Measurements from ENCODE around the gene DHX30. TPM values are rescaled to one million over a fixed set of nuclear protein-coding genes. Genes with fewer than 3 reads are reported as not detected.

The DHX30 gene
- total RNA-seq, 1 experiment from 2014 or later, result 75.4 TPM

DNA sequence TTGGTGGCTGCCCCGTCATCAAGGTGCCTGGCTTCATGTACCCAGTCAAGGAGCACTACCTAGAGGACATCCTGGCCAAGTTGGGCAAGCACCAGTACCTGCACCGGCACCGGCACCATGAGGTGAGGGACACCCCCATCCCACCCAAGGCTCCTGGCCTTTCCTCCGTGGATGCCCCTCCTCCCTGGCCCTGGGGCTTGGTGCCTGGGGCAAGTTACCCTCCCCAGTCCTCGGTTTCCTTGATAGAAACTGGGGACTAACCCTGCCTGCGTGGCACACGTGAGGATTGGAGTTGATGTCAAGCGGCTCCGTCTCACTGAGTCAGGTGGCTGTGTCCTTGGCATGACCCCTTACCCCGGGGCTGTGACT, 43.9 kb downstream of the DHX30 start:
- no peaks in the 10 kb centered on the region for H3K9me3 Mint-ChIP-seq (ENCODE audit: low read depth, unreplicated experiment)
- H3K27ac Mint-ChIP-seq (ENCODE audit: unreplicated experiment), result no peak overlapping the region
- CTCF ChIA-PET, result no interaction called here
- H3K27me3 Mint-ChIP-seq (ENCODE audit: unreplicated experiment), result no peaks in the 10 kb centered on the region
- H3K36me3 Mint-ChIP-seq (ENCODE audit: insufficient read depth, unreplicated experiment), result peaks cover 79% of the 10 kb centered on the region
- DNase-seq, result no peak
- no peak for TF ChIP-seq CTCF (IDR thresholded peaks at IDR 0.05; ENCODE audit: unreplicated experiment)
- no peak overlapping the region for H3K4me3 Mint-ChIP-seq (ENCODE audit: low read depth, unreplicated experiment)
- no TSS peak for BruUV-seq (replicated peaks)
- intact Hi-C loops (cut with micrococcal nuclease; ENCODE audit: unreplicated experiment), result no loop called here
- H3K4me1 Mint-ChIP-seq (ENCODE audit: low read depth, unreplicated experiment), result no peaks in the 10 kb centered on the region

DNA sequence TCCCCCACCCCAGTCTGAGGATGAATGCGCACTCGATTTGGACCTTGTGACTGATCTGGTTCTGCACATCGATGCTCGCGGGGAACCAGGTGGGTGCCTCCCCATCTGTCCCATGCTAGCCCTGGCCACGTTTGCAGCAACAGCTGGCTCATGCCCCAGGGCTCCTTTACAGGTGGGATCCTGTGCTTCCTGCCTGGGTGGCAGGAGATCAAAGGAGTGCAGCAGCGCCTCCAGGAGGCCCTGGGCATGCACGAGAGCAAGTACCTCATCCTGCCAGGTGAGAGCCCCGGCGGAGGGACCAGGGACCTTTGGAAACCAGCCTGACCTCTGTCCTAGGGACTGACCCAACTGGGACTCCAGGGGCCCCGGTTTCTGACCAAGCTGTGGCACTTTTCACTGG, 44.3 kb downstream of the DHX30 start:
- H3K4me1 Mint-ChIP-seq (ENCODE audit: low read depth, unreplicated experiment), result no peaks in the 10 kb centered on the region
- H3K9me3 Mint-ChIP-seq (ENCODE audit: low read depth, unreplicated experiment), result no peaks in the 10 kb centered on the region
- no peak overlapping the region for H3K27ac Mint-ChIP-seq (ENCODE audit: unreplicated experiment)
- CTCF ChIA-PET, result no interaction called here
- intact Hi-C loops (cut with micrococcal nuclease; ENCODE audit: unreplicated experiment), result no loop called here
- H3K27me3 Mint-ChIP-seq (ENCODE audit: unreplicated experiment), result no peaks in the 10 kb centered on the region
- H3K4me3 Mint-ChIP-seq (ENCODE audit: low read depth, unreplicated experiment), result no peak overlapping the region
- peaks cover 83% of the 10 kb centered on the region for H3K36me3 Mint-ChIP-seq (ENCODE audit: insufficient read depth, unreplicated experiment)
- DNase-seq, result no peak
- BruUV-seq (replicated peaks), result no TSS peak
- no peak for TF ChIP-seq CTCF (IDR thresholded peaks at IDR 0.05; ENCODE audit: unreplicated experiment)

DNA sequence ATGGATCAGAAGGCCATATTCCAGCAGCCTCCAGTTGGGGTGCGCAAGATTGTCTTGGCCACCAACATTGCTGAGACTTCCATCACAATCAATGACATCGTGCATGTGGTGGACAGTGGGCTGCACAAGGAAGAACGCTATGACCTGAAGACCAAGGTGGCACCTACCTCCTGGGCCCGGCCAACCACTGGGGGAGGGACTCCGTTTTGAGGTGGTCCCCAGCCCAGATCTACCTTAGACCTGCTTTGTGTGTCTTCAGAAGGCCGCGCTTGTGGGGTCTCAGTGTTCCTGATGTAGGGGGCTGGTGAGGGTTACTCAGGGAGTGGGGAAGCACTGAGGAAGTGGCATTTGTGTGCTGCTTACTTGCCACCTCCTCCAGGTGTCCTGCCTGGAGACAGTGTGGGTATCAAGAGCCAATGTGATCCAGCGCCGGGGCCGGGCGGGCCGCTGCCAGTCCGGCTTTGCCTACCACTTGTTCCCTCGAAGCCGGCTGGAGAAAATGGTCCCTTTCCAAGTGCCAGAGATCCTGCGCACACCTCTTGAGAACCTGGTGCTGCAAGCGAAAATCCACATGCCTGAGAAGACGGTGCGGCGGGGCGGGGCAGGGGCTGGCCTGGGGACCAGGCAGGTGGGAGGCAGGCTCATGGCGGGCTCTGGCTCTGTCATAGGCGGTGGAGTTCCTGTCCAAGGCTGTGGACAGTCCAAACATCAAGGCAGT, 45.0 kb downstream of the DHX30 start:
- Mint-ChIP-seq H3K4me3 (ENCODE audit: low read depth, unreplicated experiment) (no peak overlapping the region), H3K27me3 (ENCODE audit: unreplicated experiment) (no peaks in the 10 kb centered on the region), H3K36me3 (ENCODE audit: insufficient read depth, unreplicated experiment) (peaks cover 84% of the 10 kb centered on the region), H3K4me1 (ENCODE audit: low read depth, unreplicated experiment) (no peaks in the 10 kb centered on the region), H3K27ac (ENCODE audit: unreplicated experiment) (no peak overlapping the region), H3K9me3 (ENCODE audit: low read depth, unreplicated experiment) (no peaks in the 10 kb centered on the region)
- DNase-seq, result no peak
- TF ChIP-seq CTCF (IDR thresholded peaks at IDR 0.05; ENCODE audit: unreplicated experiment), result no peak
- no TSS peak for BruUV-seq (replicated peaks)
- CTCF ChIA-PET, result no interaction called here
- intact Hi-C loops (cut with micrococcal nuclease; ENCODE audit: unreplicated experiment), result no loop called here

- Mint-ChIP-seq H3K36me3 (ENCODE audit: insufficient read depth, unreplicated experiment) (peaks cover 80% of the 10 kb centered on the region), H3K27me3 (ENCODE audit: unreplicated experiment) (no peaks in the 10 kb centered on the region), H3K27ac (ENCODE audit: unreplicated experiment) (peak overlapping the region; percentile 75), H3K4me3 (ENCODE audit: low read depth, unreplicated experiment) (no peak overlapping the region), H3K4me1 (ENCODE audit: low read depth, unreplicated experiment) (no peaks in the 10 kb centered on the region), H3K9me3 (ENCODE audit: low read depth, unreplicated experiment) (no peaks in the 10 kb centered on the region)
- TF ChIP-seq CTCF (IDR thresholded peaks at IDR 0.05; ENCODE audit: unreplicated experiment), result no peak
- CTCF ChIA-PET, result interaction anchor here (0.8 kb wide), 1 partner anchor 18 kb away, joined by 3 read pairs; no protein-coding TSS in a partner anchor
- no peak for DNase-seq
- intact Hi-C loops (cut with micrococcal nuclease; ENCODE audit: unreplicated experiment), result no loop called here
- BruUV-seq (replicated peaks), result no TSS peak
Measured at GRCh38 chr3:47848599-47849117, 45.7 kb downstream of the DHX30 start.

All from Calu3 (cell line).